Right atrium auricular region (tissue), 2 donors: ENCODE results near the gene COMMD6. TPM values are rescaled to one million over a fixed set of nuclear protein-coding genes. Genes with fewer than 3 reads are reported as not detected.

Source experiments
- DNase-seq: peaks from one replicate; pipeline ENCODE4 v3.0.0-alpha.2; 2019; ENCODE audit warnings: low spot score
- H3K27ac ChIP-seq, 2 donors: fragments of 200-600 bp; sonication (generic); 1 replicate in 1 of 2; 2 replicates in 1 of 2; pipeline ENCODE4 v1.5.1; 2016 to 2019
- H3K27me3 ChIP-seq, 2 donors: fragments of 200-600 bp; sonication (generic); one replicate each; pipeline versions ENCODE4 v1.5.1 to v1.6.0; 2017 to 2019
- H3K36me3 ChIP-seq: fragments of 200-600 bp; sonication (generic); one replicate; pipeline ENCODE4 v1.5.1; 2016
- H3K4me1 ChIP-seq, 2 donors: fragments of 200-600 bp; sonication (generic); one replicate each; pipeline versions ENCODE4 v1.5.1 to v1.6.0; 2017 to 2019
- H3K4me3 ChIP-seq, 2 donors: fragments of 200-600 bp; sonication (generic); 1 replicate in 1 of 2; 2 replicates in 1 of 2; pipeline ENCODE4 v1.5.1; 2017 to 2019; ENCODE audit warnings: mild to moderate bottlenecking in 1 of 2, moderate library complexity in 1 of 2
- H3K9me3 ChIP-seq, 2 donors: fragments of 200-600 bp; sonication (generic); one replicate each; pipeline ENCODE4 v1.5.1; 2019
- CTCF ChIP-seq, 2 donors: fragments of 200-600 bp; sonication (generic); IDR thresholded peaks; one replicate each; pipeline ENCODE4 v1.5.1; 2019; ENCODE audit warnings: antibody characterized with exemption in 2 of 2
- total RNA-seq, 2 donors: library from RNA; depleted of rRNA; stranded (reverse); fragments of >200 nt; gene quantifications; one replicate each; pipeline ENCODE4 v1.1.0, GENCODE V29; 2016

COMMD6 gene
- total RNA-seq, 2 donors from 2014 or later, result 48.1 to 89.4 TPM

- DNase-seq, result no peak
- H3K27me3 ChIP-seq, result no peaks in the 10 kb centered on the region
- H3K27ac ChIP-seq, result no peak overlapping the region
- no peaks in the 10 kb centered on the region for H3K4me1 ChIP-seq
- no peak for TF ChIP-seq CTCF (IDR thresholded peaks at IDR 0.05)
- no peak overlapping the region for H3K4me3 ChIP-seq
- H3K9me3 ChIP-seq, result no peaks in the 10 kb centered on the region
- H3K36me3 ChIP-seq, result no peaks in the 10 kb centered on the region
Measured at GRCh38 chr13:75507027-75508001, 30.3 kb downstream of the COMMD6 start.

DNA sequence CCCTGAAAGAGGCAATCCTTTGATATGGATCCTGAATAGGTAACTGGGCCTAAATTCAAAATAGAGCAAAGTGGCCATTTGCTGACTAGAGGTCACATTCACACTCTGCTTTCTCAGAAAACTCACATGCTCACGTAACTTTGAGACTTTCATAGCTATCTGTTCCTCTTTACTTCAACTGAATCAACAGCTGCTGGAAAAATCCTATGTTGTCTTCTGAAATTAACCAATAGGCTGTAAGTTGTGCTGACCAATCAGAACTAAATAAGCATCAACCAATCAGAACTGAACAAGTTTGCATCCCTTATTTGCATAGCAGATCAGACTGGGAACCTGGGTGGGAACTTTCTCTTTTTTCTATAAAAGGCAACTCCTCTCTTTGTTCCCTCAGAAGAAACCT, 31.6 kb downstream of the COMMD6 start:
- Histone ChIP-seq H3K36me3 (no peaks in the 10 kb centered on the region), H3K4me1 (no peaks in the 10 kb centered on the region), H3K4me3 (no peak overlapping the region), H3K27me3 (no peaks in the 10 kb centered on the region), H3K9me3 (no peaks in the 10 kb centered on the region), H3K27ac (no peak overlapping the region)
- no peak for DNase-seq
- TF ChIP-seq CTCF (IDR thresholded peaks at IDR 0.05), result no peak

GRCh38 chr13:75505327-75505726, 32.3 kb downstream of the COMMD6 start:
- no peak overlapping the region for H3K27ac ChIP-seq
- no peaks in the 10 kb centered on the region for H3K36me3 ChIP-seq
- no peaks in the 10 kb centered on the region for H3K27me3 ChIP-seq
- H3K9me3 ChIP-seq, result no peaks in the 10 kb centered on the region
- TF ChIP-seq CTCF (IDR thresholded peaks at IDR 0.05), result no peak
- no peaks in the 10 kb centered on the region for H3K4me1 ChIP-seq
- DNase-seq, result no peak
- H3K4me3 ChIP-seq, result no peak overlapping the region

GRCh38 chr13:75495938-75496337, 41.7 kb downstream of the COMMD6 start:
- Histone ChIP-seq H3K27ac (no peak overlapping the region), H3K36me3 (no peaks in the 10 kb centered on the region), H3K27me3 (no peaks in the 10 kb centered on the region), H3K9me3 (no peaks in the 10 kb centered on the region), H3K4me3 (no peak overlapping the region), H3K4me1 (no peaks in the 10 kb centered on the region)
- no peak for TF ChIP-seq CTCF (IDR thresholded peaks at IDR 0.05)
- DNase-seq, result no peak

- no peaks in the 10 kb centered on the region for H3K27me3 ChIP-seq
Measured at GRCh38 chr13:75494491-75494890, 43.1 kb downstream of the COMMD6 start.

More at GRCh38 chr13:75494491-75494890, 43.1 kb downstream of the COMMD6 start:
- Histone ChIP-seq H3K4me3 (no peak overlapping the region), H3K36me3 (no peaks in the 10 kb centered on the region), H3K27ac (no peak overlapping the region), H3K4me1 (no peaks in the 10 kb centered on the region), H3K9me3 (no peaks in the 10 kb centered on the region)
- TF ChIP-seq CTCF (IDR thresholded peaks at IDR 0.05), result no peak
- DNase-seq, result no peak
